Mucosa of gallbladder (tissue), 1 donor: Measurements from ENCODE around the gene GRIK4. TPM values are rescaled to one million over a fixed set of nuclear protein-coding genes. Genes with fewer than 3 reads are reported as not detected.

Experiments used
- DNase-seq: peaks from one replicate; pipeline ENCODE4 v3.0.0-alpha.2; 2020; ENCODE audit warnings: low spot score
- total RNA-seq: library from RNA; stranded (reverse); gene quantifications from one replicate; pipeline ENCODE4 v1.2.1, GENCODE V29; 2021
- donor health status: DM: no; HTN: no; CAD: no.

Gene GRIK4
- total RNA-seq, 1 donor from 2014 or later, result 2.9 TPM

DNA sequence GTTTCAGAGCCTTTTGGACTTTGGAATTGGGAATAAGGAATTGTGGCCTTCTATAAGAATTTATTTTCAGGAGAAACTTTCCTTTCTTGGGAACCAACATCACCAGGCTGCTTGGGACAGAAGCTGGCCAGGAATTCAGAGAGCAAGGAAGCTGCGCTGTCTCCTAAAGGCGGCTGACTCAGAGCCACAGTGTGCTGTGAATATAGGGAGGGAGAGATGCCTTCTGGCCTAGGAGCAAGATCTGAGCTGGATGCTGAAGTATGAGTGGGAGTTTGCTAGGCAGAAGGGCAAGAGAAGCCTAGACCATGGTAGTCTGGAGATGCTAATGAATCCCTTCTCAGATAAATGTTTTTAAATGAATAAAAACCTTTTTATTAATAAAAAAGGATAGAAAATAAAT lies 298.7 kb downstream of the GRIK4 start:
- DNase-seq, result no peak

DNA sequence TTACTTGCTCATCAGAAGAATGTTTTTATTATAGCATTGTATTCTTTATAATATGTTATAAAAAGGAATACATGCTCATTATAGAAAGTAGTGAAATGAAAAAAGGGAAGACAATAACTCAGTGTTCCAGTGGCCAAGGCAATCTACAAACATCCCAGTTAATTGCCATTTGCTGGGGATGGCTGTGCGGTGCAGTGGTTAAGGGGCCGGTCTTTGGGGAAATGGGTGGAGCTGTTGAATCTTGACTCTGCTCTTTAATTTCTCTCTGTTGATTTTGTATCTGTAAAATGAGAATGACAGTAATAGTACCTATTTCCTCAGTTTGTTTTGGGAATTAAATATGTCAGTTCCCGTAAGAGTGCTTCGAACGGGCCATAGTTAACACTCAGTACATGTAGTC lies 299.7 kb downstream of the GRIK4 start:
- no peak for DNase-seq

DNA sequence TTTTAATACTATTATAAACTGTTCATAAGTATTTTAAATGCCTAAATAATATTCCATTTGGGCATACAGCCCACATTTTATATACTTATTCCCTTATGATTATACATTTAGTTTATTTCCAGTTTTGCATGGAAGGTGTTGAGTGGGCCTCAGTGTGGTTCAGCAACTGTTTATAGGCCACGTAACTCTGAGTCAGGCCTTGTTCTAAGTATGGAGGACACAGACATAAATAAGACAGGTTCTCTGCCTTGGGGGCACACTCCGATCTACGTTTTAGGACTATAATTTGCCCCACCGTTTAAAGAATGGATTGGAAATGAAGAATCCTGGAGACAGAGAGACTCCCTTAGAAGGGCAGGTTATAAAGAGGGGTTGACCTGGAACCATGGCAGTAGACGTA lies 300.2 kb downstream of the GRIK4 start:
- no peak for DNase-seq

DNA sequence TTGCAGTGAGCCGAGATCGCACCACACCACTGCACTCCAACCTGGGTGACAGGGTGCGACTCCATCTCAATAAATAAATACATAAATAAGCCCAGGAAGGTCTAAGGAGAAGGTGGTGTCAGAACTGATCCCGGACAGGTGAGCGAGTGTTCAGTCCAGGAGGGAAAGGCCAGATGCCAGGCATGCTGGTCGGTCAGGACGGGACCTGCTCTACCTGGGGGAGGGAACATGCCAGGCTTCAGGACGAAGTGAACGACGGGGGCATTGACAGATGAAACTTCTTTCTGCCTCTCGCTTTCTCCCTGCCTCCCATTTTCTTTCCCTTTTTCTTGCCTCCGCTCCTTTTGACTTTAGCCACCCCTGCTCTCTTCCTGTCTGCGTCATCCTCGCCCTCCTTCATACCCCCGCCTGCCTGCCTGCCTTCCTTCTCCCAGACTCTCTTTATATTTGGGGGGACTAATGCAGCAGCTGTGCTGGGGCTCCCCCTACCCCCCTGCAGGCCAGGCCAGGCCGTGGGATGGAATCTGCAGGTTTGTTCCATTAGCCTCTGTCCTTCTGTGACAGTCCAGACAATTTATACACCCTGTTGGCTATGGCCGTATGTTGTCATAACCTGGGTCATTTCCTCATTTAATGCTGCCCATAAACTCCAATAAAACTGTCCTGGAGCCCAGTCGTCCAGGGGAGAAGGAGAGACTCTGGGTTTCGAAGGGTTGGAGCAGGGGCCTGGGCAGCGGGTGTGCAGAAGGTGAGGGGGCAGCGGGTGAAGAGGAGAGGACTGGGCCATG lies 303.2 kb downstream of the GRIK4 start:
- no peak for DNase-seq

DNA sequence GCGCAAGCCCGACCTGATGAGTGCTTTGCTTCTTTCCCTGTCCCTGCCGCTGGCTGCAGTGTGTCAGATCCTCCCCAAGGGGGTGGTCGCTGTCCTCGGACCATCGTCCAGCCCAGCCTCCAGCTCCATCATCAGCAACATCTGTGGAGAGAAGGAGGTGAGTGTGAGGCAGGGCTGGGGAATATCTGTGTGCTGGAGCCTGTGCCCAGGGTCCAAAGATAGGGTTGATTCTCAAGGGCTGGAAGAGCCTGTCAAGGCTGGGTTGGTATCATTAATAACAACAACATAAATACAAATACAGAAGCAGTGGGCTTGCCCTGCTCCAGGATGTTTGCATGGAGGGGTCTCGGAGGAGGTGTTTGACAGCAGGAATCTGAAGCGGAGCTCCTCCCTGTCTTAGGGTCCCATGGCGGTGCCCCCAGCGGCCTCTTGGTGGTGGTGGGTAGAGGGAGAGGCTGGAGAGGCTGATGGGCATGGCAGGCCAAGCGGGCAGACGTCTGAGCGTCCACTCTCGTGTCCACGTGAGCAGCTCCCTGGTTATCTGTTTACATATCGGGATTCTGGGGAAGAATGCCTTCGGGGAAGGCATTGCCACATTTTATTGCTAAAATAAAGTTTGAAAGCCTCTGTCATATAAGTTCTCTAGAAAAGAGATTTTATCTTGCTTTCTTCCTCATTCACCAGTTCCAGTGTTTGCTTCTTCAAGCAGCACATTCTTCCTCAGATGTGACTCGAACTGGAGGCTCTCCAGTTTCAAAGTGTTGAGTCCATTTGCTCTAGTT lies 304.0 kb downstream of the GRIK4 start:
- no peak for DNase-seq

DNA sequence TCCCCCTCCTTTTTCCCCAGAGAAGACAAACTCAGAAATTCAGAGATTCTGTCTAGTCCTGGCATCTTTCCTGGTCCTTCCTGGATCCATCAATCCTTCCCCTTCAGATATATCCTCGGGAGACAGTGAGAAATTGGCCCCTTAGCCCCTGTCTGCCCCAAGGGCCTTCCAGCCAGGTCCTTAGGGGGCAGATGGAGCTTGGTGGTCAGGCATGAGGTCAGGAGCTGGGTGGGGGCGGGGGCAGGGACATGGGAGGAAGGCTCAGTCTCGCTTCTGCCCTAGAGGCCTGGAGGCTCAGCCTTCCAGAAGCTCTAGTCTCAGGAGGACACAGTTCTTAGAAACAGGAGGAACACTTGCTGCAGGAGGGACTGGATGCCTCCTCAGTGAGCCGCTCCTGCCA lies 304.6 kb downstream of the GRIK4 start:
- DNase-seq, result no peak

DNA sequence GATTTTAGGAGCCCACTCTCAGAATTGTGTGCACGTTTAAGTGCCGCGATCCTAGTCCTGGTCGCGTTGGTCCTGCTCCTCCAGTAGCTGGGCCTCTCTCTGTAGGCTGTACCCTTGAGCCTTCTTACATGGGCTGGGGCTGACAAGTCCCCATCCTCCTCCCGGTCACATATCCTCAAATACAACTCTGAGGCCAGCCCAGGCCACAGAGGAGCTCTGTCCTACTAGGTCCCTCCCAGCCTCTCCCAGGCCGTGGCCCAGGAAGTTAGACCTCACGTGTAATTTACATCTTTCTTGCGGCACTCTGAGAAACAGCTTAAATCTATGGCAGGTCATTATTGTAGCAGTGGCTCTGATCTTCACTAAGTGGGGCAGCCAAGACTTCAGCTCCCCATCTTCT lies 305.2 kb downstream of the GRIK4 start:
- no peak for DNase-seq

DNA sequence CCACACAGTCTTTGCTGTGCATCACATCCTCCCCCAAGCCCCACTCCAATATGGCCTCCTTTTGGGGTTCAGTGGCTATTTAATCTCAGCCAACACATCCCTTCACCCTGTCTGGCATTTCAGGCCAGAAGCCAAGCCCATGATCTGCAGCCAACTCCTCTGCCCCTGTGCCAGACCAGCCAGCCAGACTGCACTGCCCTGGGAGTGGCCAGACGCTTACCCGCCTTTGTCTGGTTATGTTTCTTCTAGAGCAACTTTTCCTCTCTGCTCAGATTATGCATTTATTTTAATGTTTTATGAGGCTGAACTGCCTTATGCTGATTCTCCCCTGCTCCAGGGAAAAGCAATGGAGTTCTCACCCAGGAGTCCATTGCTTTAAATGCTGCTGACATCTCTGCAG lies 305.6 kb downstream of the GRIK4 start:
- no peak for DNase-seq

DNA sequence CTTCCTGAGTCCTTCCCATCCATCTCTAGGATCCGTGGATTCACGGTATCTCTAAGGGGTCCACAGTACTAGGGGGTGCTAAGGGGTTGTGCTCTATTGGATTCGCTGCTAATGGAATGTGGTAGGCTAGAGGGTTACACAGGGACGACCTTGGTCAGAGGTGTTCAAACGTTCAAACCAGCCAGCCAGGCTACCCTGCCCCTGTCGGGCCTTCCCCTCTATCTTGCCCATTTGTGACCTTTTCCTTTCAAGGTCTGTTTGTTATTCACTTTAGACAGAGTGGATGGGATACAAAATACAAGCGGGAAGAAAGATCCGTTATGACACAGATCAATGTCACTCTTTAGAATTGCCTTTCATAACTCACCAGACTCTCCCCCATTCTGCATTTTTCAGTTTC lies 306.5 kb downstream of the GRIK4 start:
- no peak for DNase-seq

DNA sequence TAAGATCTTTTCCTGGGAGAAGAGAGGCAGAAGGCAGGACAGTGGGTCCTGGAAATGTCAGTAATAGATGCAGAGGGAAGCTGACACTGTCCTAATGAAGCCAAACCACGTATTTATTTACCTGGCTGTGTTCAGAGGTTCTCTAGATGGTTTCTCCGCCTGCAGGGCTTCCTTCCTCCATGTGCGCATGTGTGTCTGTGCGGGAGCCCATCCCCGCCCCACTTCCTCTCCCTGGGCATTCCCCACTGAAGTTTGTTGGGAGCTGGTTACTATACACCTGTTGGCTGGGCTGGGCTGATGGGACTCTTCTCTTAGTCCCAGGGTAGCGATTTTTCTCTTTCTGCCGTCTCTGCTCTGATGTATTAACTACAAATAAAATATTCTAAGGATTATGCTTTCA lies 307.5 kb downstream of the GRIK4 start:
- DNase-seq, result no peak

DNA sequence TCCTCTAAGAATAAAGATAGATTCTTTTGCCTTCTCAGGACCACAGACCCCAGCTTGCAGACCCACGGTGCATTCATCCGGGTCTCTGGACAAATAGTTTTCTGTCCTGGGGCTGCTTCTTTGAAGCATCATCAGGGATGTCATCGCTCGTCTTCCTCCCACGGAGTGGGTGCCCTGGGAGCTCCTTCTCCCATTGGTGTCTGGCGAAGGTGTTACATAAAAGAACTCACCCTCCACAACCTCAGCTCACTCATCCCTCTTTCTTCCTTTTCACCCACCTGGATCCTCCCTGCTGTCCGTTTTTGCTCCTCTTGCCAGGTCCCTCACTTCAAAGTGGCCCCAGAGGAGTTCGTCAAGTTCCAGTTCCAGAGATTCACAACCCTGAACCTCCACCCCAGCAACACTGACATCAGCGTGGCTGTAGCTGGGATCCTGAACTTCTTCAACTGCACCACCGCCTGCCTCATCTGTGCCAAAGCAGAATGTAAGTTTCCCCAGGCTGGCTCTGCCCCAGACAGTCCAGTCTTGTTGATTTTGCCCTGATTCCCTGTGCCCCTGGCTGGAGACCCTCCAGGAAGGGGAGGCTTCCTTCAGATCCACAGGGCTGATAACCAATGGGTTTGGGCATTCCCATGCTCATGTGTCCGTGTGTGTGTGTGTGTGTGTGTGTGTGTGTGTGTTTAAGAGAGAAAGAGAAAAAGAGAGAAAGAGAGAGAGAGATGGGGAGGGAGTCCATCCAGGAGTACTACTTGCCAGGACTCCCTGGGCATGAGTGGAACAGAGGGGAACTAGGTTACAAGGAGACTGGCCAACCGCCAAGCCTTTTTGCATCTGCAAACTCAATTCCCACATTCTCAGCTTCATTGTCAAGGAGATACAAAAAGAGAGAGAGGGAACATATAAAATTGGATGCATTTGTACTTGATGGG lies 308.2 kb downstream of the GRIK4 start:
- no peak for DNase-seq

DNA sequence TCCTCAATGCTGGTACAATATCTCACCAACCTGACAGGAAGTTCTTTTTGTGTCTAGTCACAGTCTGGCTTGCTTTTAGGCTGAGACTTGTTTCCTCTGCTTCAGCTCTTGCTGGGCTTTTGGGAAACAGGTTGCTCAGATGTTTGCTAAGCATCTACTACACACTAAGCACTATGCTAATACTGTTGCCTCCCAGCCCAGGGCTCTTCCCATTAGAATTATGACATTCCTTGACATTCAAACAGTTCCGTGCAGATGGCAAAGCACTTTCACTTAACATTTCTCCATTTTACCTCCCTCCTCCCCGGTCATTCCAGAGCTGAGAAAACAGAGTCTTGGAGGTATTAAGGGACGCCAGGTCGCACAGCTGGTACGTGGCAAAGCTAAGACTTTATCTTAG lies 311.6 kb downstream of the GRIK4 start:
- no peak for DNase-seq

DNA sequence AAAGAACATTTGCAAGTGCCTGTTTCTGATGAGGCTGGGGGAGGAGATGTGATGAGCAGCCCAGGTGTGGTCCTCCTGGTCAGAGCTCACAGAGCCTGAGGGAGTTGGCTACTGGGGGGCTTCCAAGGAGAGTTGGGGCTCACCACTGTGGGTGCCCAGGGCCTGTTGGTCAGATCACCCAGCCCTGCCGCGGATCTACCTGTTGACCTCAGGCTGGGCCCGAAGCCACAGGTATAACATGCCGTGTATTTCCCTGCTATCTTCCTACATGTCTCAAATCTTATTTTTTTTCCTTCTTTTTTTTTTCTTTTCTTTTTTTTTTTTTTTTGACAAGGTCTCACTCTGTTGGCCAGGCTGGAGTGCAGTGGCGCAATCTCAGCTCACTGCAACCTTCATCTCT lies 312.7 kb downstream of the GRIK4 start:
- DNase-seq, result no peak

DNA sequence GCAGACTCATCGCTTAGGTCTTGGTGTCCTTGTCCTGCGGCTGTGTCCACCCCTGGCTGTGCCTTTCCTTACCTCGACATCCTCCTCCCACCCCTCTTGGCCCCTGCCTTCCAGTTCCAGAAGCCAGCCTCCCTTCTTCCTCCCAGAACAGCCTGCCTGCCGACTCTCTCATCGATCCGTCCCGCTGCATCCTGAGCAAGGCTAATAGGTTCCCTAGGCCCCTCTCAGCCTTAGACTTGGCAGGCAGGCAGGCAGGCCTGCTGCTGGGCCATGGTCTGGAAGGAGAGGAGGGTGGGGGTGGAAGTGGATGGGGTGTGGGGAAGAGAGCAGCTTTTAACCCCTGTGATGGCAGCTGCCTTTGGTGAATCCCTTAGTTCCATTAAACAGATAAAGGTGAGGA lies 315.6 kb downstream of the GRIK4 start:
- DNase-seq, result no peak

DNA sequence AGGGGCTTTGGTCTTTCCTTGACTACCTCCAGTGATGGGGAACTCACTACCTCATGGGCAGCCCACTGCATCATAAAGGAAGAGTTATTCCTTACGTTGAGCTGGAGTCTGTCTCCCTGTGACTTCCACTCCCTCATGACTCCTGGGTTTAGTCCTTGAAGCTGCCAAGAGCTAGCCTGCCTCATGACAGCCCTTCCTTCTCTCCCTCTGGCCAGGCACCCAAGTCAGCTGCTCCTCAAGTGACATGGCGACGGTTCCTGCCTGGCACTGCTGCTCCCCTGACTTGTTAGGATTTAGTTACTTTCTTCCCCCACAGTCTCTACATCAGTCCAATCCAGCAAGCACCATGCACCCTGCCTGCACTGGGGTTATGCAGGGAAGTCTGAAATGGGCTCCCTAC lies 316.3 kb downstream of the GRIK4 start:
- DNase-seq, result no peak

DNA sequence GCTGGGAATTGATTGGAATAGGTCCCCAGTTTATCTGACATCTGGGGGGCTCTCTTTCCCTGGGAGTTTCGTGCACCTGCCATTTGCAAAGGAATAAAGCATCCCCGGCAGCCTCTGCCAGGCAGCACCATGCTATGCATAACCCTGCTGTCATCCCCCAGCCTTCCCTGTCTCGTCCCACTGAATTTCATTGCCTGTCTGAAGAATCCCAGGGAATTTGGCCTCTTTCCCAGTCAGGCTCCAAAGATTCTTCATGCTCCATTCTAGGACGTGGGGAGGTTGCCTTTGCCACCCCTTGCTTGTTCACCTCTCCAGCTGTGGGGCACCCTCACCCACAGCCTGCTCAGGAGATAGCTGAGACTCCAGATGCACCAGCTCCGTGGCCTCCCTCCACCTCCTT lies 317.3 kb downstream of the GRIK4 start:
- no peak for DNase-seq

DNA sequence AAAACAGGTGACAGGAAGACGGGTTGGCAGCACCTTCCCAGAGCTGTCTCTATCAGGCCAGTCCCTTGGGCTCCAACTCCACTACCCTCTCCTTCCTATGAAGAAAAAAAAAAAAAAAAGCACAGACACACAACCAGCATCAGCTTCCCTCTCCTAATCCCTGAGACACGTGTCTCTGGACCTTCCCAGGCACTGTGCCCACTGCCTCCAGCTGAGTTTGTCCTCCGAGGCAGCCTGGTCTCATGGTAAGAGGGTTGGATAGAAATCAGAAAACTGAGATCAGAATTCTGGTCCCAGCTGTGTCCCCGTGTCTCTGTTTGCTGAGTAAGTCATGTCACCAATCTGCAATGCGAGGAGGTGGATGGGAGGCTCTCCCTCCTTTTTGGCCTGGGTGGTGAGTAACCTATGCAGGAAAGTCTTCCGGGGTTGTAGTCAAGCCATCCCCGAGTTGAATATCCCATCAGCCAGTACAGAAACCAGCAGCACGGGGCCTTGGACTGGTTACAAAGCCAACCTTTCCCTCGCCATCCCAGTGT lies 318.6 kb downstream of the GRIK4 start:
- DNase-seq, result no peak

DNA sequence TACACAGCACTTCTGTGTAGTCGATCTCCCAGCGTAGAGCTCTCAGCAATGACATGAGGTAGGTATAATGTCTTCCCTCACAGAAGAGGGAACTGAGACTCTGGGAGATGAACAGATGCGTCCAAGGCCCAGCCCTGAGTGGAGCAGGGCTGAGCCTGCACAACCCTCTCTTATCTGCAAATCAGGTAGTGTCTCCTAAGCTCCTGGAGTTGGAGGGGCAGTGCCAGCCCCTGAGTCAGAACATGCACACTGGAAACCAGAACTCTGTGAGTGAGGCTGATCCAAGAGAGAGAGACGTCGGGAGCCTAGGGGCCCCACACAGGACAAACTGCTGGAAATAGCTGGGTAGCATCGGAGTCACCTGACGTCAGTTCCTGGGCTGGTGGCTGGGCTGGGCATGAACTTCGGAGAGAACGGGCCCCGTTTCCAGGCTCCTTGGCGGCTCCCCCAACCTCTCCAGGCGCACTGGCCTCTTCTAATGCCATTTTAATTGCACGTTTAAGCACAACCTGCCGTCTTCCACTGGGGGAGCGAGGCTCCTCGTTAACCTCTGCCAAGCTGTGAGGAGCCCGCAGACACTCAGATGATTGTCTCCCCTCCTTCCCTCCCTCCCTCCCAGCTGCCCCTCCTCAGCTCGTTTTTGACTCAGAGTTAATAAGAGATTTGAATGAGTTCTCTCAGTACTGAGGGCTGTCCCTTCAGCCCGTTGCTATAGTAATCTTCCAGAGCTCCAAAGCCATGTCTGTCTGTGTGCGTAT lies 321.1 kb downstream of the GRIK4 start:
- no peak for DNase-seq

DNA sequence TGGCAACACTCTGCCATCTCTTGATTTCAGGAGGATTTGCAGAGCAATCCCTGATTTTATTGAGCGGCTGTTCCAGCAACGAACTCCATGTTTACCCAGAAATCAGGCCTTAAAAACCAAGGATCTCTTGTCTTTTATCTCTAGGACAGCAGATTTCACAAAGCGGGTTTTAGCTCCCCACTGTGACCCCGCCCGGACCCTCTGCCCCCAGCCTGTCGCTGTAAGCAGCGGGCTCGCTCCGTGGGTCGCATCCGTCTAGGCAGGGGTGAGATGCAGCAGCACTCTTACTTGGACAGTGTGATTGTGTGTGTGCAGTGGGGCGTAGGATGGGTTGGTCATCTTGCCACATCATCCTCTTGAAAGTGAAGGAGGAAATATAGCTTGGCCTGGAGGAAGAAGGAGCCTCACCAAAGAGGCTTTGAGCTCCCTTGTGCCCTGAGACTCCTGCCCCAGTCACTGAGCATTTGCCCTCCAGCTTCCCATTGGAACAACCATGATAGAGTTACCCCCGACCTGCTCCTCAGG lies 323.2 kb downstream of the GRIK4 start:
- DNase-seq, result no peak

DNA sequence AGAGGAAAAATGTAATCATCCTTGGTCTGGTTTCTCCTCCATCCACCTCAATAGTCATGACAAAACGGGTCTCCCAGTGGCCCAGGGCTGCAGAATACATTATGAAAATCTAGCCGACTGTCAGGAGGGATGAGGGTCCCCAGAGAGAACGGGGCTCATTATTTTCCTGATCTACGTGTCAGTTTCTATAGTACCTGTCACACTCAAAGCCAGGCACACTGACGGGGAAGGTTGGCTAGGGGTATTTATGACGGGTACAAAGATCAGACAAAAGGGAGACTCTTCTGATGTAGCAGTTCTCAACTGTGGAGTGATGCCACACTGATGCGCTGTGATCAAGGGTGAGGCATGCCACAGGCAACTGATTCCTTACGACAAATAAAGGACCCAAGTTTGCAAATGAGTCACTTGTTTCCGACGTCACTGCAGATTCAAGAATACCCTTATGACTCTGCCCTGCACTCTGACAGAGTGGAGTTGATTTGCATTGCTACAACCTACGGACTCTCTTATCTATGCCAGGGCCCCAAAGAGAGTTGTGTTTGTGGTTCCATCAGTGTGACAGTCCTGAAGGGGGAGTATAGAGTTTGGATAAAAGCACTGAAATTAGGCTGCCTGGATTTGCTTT lies 324.2 kb downstream of the GRIK4 start:
- no peak for DNase-seq

DNA sequence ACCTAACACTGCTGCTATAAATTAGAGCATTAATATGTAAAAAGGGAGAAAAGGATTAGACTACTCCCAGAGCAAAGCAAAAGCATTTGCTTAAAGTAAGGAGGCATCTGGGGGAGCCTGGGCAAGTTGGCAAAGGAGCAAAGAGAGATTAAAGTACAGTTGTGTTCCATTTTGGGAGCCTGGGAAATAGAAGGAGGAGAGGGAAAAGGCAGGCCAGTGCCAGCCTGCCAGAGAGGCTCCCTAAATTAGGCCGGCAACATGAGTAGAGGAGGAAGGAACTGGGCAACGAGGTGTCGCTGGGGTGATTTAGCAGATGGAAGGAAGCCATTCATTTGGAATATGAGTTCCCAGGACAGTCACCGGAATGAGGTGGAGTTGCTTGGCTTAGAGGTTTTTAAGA lies 326.1 kb downstream of the GRIK4 start:
- DNase-seq, result no peak
